HUES64 (cell line): ENCODE results near the gene WIPF2.

ENCODE experiments used
- H3K27ac ChIP-seq: 2 replicates; pipeline ENCODE4 v1.7.0; 2013; ENCODE audit warnings: low read depth, low read length, inconsistent platforms
- H3K27me3 ChIP-seq: 2 replicates; pipeline ENCODE4 v1.6.1; 2013; ENCODE audit warnings: mild to moderate bottlenecking, low read length; ENCODE audit not compliant: insufficient read depth
- H3K36me3 ChIP-seq: 2 replicates; pipeline ENCODE4 v1.6.1; 2013; ENCODE audit warnings: mild to moderate bottlenecking, low read length; ENCODE audit not compliant: insufficient read depth
- H3K4me1 ChIP-seq: 2 replicates; pipeline ENCODE4 v1.6.1; 2013; ENCODE audit warnings: mild to moderate bottlenecking, low read length, moderate library complexity; ENCODE audit not compliant: insufficient read depth
- H3K4me3 ChIP-seq: 2 replicates; pipeline ENCODE4 v1.5.1; 2013; ENCODE audit warnings: mild to moderate bottlenecking, low read length, moderate library complexity
- H3K9ac ChIP-seq: 2 replicates; pipeline ENCODE4 v1.6.1; 2013; ENCODE audit warnings: mild to moderate bottlenecking, low read depth, low read length
- H3K9me3 ChIP-seq: 2 replicates; pipeline ENCODE4 v1.6.1; 2013; ENCODE audit warnings: low read depth, low read length; ENCODE audit not compliant: insufficient read depth
- whole genome bisulfite sequencing: fragments of 150-250, 120-280 bp; methylation state at CpG from one replicate; pipeline ENCODE4 v1.1.7; 2013; ENCODE audit warnings: missing lambda C conversion rate; 5-methylcytosine and 5-hydroxymethylcytosine counted together

WIPF2 gene

GRCh38 chr17:40253565-40253964 is 34.5 kb downstream of the WIPF2 start:
- Histone ChIP-seq H3K27ac (no peak overlapping the region), H3K4me1 (no peaks in the 10 kb centered on the region), H3K9me3 (no peaks in the 10 kb centered on the region), H3K4me3 (no peak overlapping the region), H3K9ac (no peak overlapping the region), H3K27me3 (no peaks in the 10 kb centered on the region), H3K36me3 (peaks cover 20% of the 10 kb centered on the region)
- 92% methylated on average over 3 of the region's 3 CpGs for WGBS

- no peaks in the 10 kb centered on the region for H3K9me3 ChIP-seq
- no peaks in the 10 kb centered on the region for H3K27me3 ChIP-seq
- peaks cover 54% of the 10 kb centered on the region for H3K36me3 ChIP-seq
- 92% methylated on average over 2 of the region's 2 CpGs for WGBS
- no peaks in the 10 kb centered on the region for H3K4me1 ChIP-seq
- H3K9ac ChIP-seq = no peak overlapping the region
- no peak overlapping the region for H3K4me3 ChIP-seq
- H3K27ac ChIP-seq = no peak overlapping the region
Observed at GRCh38 chr17:40259505-40259904, 40.4 kb downstream of the WIPF2 start.

- Histone ChIP-seq H3K27ac (no peak overlapping the region), H3K36me3 (peaks cover 64% of the 10 kb centered on the region), H3K9ac (no peak overlapping the region), H3K4me1 (no peaks in the 10 kb centered on the region; the same call in 1 of the 2 replicates), H3K4me3 (no peak overlapping the region), H3K9me3 (no peaks in the 10 kb centered on the region), H3K27me3 (no peaks in the 10 kb centered on the region)
- 93% methylated on average over 7 of the region's 7 CpGs for WGBS
Observed at GRCh38 chr17:40260528-40260927, 41.4 kb downstream of the WIPF2 start.

- H3K9ac ChIP-seq = no peak overlapping the region
- no peaks in the 10 kb centered on the region for H3K27me3 ChIP-seq
- no peak overlapping the region for H3K27ac ChIP-seq
- H3K9me3 ChIP-seq = no peaks in the 10 kb centered on the region
- H3K4me1 ChIP-seq = no peaks in the 10 kb centered on the region; the same call in 1 of the 2 replicates
- WGBS = 72% methylated on average over 21 of the region's 21 CpGs
- peaks cover 71% of the 10 kb centered on the region for H3K36me3 ChIP-seq
- H3K4me3 ChIP-seq = no peak overlapping the region
Observed at GRCh38 chr17:40264458-40265185, 45.5 kb downstream of the WIPF2 start.

GRCh38 chr17:40265337-40265736 is 46.2 kb downstream of the WIPF2 start:
- Histone ChIP-seq H3K9ac (no peak overlapping the region), H3K4me1 (no peaks in the 10 kb centered on the region; the same call in 1 of the 2 replicates), H3K36me3 (peaks cover 66% of the 10 kb centered on the region), H3K27me3 (no peaks in the 10 kb centered on the region), H3K27ac (no peak overlapping the region), H3K4me3 (no peak overlapping the region), H3K9me3 (no peaks in the 10 kb centered on the region)
- WGBS = 92% methylated on average over 5 of the region's 5 CpGs

- peaks cover 68% of the 10 kb centered on the region for H3K36me3 ChIP-seq
- H3K27ac ChIP-seq = no peak overlapping the region
- H3K9ac ChIP-seq = no peak overlapping the region
- no peak overlapping the region for H3K4me3 ChIP-seq
- H3K9me3 ChIP-seq = no peaks in the 10 kb centered on the region
- H3K4me1 ChIP-seq = no peaks in the 10 kb centered on the region; the same call in 1 of the 2 replicates
- no peaks in the 10 kb centered on the region for H3K27me3 ChIP-seq
- 93% methylated on average over 6 of the region's 6 CpGs for WGBS
Observed at GRCh38 chr17:40266882-40267281, 47.8 kb downstream of the WIPF2 start.

- no peak overlapping the region for H3K27ac ChIP-seq
- WGBS = 93% methylated on average over 2 of the region's 2 CpGs
- H3K36me3 ChIP-seq = peaks cover 64% of the 10 kb centered on the region
Observed at GRCh38 chr17:40268141-40268712, 49.1 kb downstream of the WIPF2 start.

GRCh38 chr17:40278414-40278813 is 59.3 kb downstream of the WIPF2 start:
- Histone ChIP-seq H3K27me3 (no peaks in the 10 kb centered on the region), H3K9me3 (no peaks in the 10 kb centered on the region), H3K27ac (no peak overlapping the region), H3K9ac (no peak overlapping the region), H3K4me3 (no peak overlapping the region), H3K4me1 (peaks cover 15% of the 10 kb centered on the region), H3K36me3 (peaks cover 69% of the 10 kb centered on the region)
- WGBS = 83% methylated on average over 1 of the region's 1 CpG

More at GRCh38 chr17:40268141-40268712, 49.1 kb downstream of the WIPF2 start:
- H3K9me3 ChIP-seq = no peaks in the 10 kb centered on the region
- H3K9ac ChIP-seq = no peak overlapping the region
- no peak overlapping the region for H3K4me3 ChIP-seq
- H3K27me3 ChIP-seq = no peaks in the 10 kb centered on the region
- H3K4me1 ChIP-seq = no peaks in the 10 kb centered on the region; the same call in 1 of the 2 replicates

- Histone ChIP-seq H3K9me3 (no peaks in the 10 kb centered on the region), H3K9ac (no peak overlapping the region), H3K27ac (no peak overlapping the region), H3K27me3 (no peaks in the 10 kb centered on the region), H3K36me3 (peaks cover 60% of the 10 kb centered on the region), H3K4me3 (no peak overlapping the region), H3K4me1 (peaks cover 15% of the 10 kb centered on the region)
- WGBS = 95% methylated on average over 4 of the region's 4 CpGs
Observed at GRCh38 chr17:40279402-40279801, 60.3 kb downstream of the WIPF2 start.

GRCh38 chr17:40281663-40282062 is 62.6 kb downstream of the WIPF2 start:
- Histone ChIP-seq H3K4me3 (no peak overlapping the region), H3K4me1 (peaks cover 15% of the 10 kb centered on the region), H3K27ac (peak overlapping the region; percentile 72), H3K36me3 (peaks cover 42% of the 10 kb centered on the region), H3K9ac (peak overlapping the region; percentile 32; the same call in 1 of the 2 replicates), H3K27me3 (no peaks in the 10 kb centered on the region), H3K9me3 (no peaks in the 10 kb centered on the region)
- 57% methylated on average over 1 of the region's 2 CpGs for WGBS

GRCh38 chr17:40283662-40284061 is 64.6 kb downstream of the WIPF2 start:
- H3K9me3 ChIP-seq = no peaks in the 10 kb centered on the region
- no peak overlapping the region for H3K9ac ChIP-seq
- H3K36me3 ChIP-seq = peaks cover 24% of the 10 kb centered on the region
- no peak overlapping the region for H3K4me3 ChIP-seq
- peaks cover 15% of the 10 kb centered on the region for H3K4me1 ChIP-seq
- no peaks in the 10 kb centered on the region for H3K27me3 ChIP-seq
- WGBS = 92% methylated on average over 1 of the region's 2 CpGs
- H3K27ac ChIP-seq = no peak overlapping the region
